ENCODE data around the gene GSTK1. TPM values are rescaled to one million over a fixed set of nuclear protein-coding genes. Genes with fewer than 3 reads are reported as not detected.

GSTK1 gene
- total RNA-seq, 2 experiments from 2014 or later, result 245 to 259 TPM

GRCh38 chr7:143280566-143280965, 17.3 kb downstream of the GSTK1 start:
- H3K4me1 ChIP-seq (ENCODE audit: insufficient read depth, low read length), result peaks cover 30% of the 10 kb centered on the region
- ATAC-seq (ENCODE audit: poor library complexity) (no peak), DNase-seq (no peak)
- no peak for TF ChIP-seq CTCF (IDR thresholded peaks at IDR 0.05)
- no peaks in the 10 kb centered on the region for H3K27me3 ChIP-seq (ENCODE audit: control insufficient read depth in 1 of 2, insufficient read depth in 2 of 2, low read length in 2 of 2)
- no peak overlapping the region for H3K4me3 ChIP-seq (ENCODE audit: low read length)
- H3K36me3 Mint-ChIP-seq (ENCODE audit: low read depth), result no peaks in the 10 kb centered on the region
- H3K4me1 Mint-ChIP-seq (ENCODE audit: low read depth), result peaks cover 43% of the 10 kb centered on the region
- no peak overlapping the region for H3K27ac ChIP-seq (ENCODE audit: low read depth in 1 of 2, low read length in 2 of 2)
- peak overlapping the region; percentile 18 for H3K4me3 Mint-ChIP-seq
- intact Hi-C loops (cut with DNase I, micrococcal nuclease), result loop anchor here in 1 of 2 experiments (10.0 kb wide), 1 partner anchor 426 kb away; the partner anchor contains the start of gene EPHB6
- POLR2A ChIA-PET, result interaction anchor here (0.8 to 3.8 kb wide), 6 partner anchors 11 to 472 kb away, joined by 5 to 41 read pairs (median 8); partner anchors contain the start of gene GSTK1
- no peaks in the 10 kb centered on the region for H3K36me3 ChIP-seq (ENCODE audit: insufficient read depth, low read length)
- H3K9me3 ChIP-seq (ENCODE audit: control insufficient read depth in 1 of 2, insufficient read depth in 1 of 2, low read length in 2 of 2), result no peaks in the 10 kb centered on the region
- no peaks in the 10 kb centered on the region for H3K27me3 Mint-ChIP-seq
- no peaks in the 10 kb centered on the region for H3K9me3 Mint-ChIP-seq
- CTCF ChIA-PET, result interaction anchor here (0.8 to 3.2 kb wide), 6 partner anchors 13 to 65 kb away, joined by 3 to 24 read pairs (median 6); partner anchors contain the start of gene GSTK1
- peak overlapping the region; percentile 88 for H3K27ac Mint-ChIP-seq

- no peaks in the 10 kb centered on the region for H3K9me3 Mint-ChIP-seq
- DNase-seq, result no peak
- H3K9me3 ChIP-seq (ENCODE audit: control insufficient read depth in 1 of 2, insufficient read depth in 1 of 2, low read length in 2 of 2), result no peaks in the 10 kb centered on the region
- H3K27me3 Mint-ChIP-seq, result no peaks in the 10 kb centered on the region
- no peaks in the 10 kb centered on the region for H3K36me3 ChIP-seq (ENCODE audit: insufficient read depth, low read length)
- no peaks in the 10 kb centered on the region for H3K36me3 Mint-ChIP-seq (ENCODE audit: low read depth)
- intact Hi-C loops (cut with DNase I, micrococcal nuclease), result loop anchor here in 1 of 2 experiments (10.0 kb wide), 1 partner anchor 427 kb away; the partner anchor contains the start of gene EPHB6
- no peak for TF ChIP-seq CTCF (IDR thresholded peaks at IDR 0.05)
- no peaks in the 10 kb centered on the region for H3K27me3 ChIP-seq (ENCODE audit: control insufficient read depth in 1 of 2, insufficient read depth in 2 of 2, low read length in 2 of 2)
- CTCF ChIA-PET, result interaction anchor here (1.1 kb wide), 1 partner anchor 14 kb away, joined by 3 read pairs; no protein-coding TSS in a partner anchor
- no peak for ATAC-seq (ENCODE audit: poor library complexity)
- H3K4me3 ChIP-seq (ENCODE audit: low read length), result no peak overlapping the region
- peaks cover 30% of the 10 kb centered on the region for H3K4me1 ChIP-seq (ENCODE audit: insufficient read depth, low read length)
- no peak overlapping the region for H3K27ac ChIP-seq (ENCODE audit: low read depth in 1 of 2, low read length in 2 of 2)
- H3K4me3 Mint-ChIP-seq, result no peak overlapping the region
- peaks cover 43% of the 10 kb centered on the region for H3K4me1 Mint-ChIP-seq (ENCODE audit: low read depth)
- POLR2A ChIA-PET, result interaction anchor here (3.8 kb wide), 1 partner anchor 17 kb away, joined by 41 read pairs; the partner anchor contains the start of gene GSTK1
- H3K27ac Mint-ChIP-seq, result no peak overlapping the region
Measured at GRCh38 chr7:143281529-143281928, 18.3 kb downstream of the GSTK1 start.

GRCh38 chr7:143282124-143282523, 18.9 kb downstream of the GSTK1 start:
- Mint-ChIP-seq H3K9me3 (no peaks in the 10 kb centered on the region), H3K36me3 (ENCODE audit: low read depth) (no peaks in the 10 kb centered on the region), H3K27me3 (no peaks in the 10 kb centered on the region), H3K27ac (no peak overlapping the region), H3K4me1 (ENCODE audit: low read depth) (peaks cover 48% of the 10 kb centered on the region), H3K4me3 (no peak overlapping the region)
- Histone ChIP-seq H3K9me3 (ENCODE audit: control insufficient read depth in 1 of 2, insufficient read depth in 1 of 2, low read length in 2 of 2) (no peaks in the 10 kb centered on the region), H3K4me3 (ENCODE audit: low read length) (no peak overlapping the region), H3K27ac (ENCODE audit: low read depth in 1 of 2, low read length in 2 of 2) (no peak overlapping the region), H3K4me1 (ENCODE audit: insufficient read depth, low read length) (peaks cover 30% of the 10 kb centered on the region), H3K36me3 (ENCODE audit: insufficient read depth, low read length) (no peaks in the 10 kb centered on the region), H3K27me3 (ENCODE audit: control insufficient read depth in 1 of 2, insufficient read depth in 2 of 2, low read length in 2 of 2) (no peaks in the 10 kb centered on the region)
- intact Hi-C loops (cut with DNase I, micrococcal nuclease), result loop anchor here in 1 of 2 experiments (10.0 kb wide), 1 partner anchor 427 kb away; the partner anchor contains the start of gene EPHB6
- ChIA-PET CTCF (interaction anchor here (0.7 to 1.8 kb wide), 4 partner anchors 15 to 42 kb away, joined by 3 to 5 read pairs (median 4); no protein-coding TSS in a partner anchor), POLR2A (interaction anchor here (3.8 kb wide), 1 partner anchor 18 kb away, joined by 41 read pairs; the partner anchor contains the start of gene GSTK1)
- DNase-seq (no peak), ATAC-seq (ENCODE audit: poor library complexity) (no peak)
- no peak for TF ChIP-seq CTCF (IDR thresholded peaks at IDR 0.05)
